GM18870 (cell line): ENCODE data around the gene DLST.

ENCODE experiments used
- ATAC-seq: cut with Tn5 transposase; IDR thresholded peaks from one replicate; pipeline ENCODE4 v1.9.1; 2021; ENCODE audit warnings: moderate library complexity; ENCODE audit not compliant: unreplicated experiment

DLST gene

GRCh38 chr14:74937171-74937570 lies 55.5 kb downstream of the DLST start:
- no peak for ATAC-seq

GRCh38 chr14:74938531-74939495 lies 57.1 kb downstream of the DLST start:
- ATAC-seq: no peak

GRCh38 chr14:74940956-74941565 lies 59.3 kb downstream of the DLST start:
- no peak for ATAC-seq

- ATAC-seq: no peak
These were observed 60.0 kb downstream of the DLST start for GRCh38 chr14:74941676-74942097.

- no peak for ATAC-seq
These were observed 60.5 kb downstream of the DLST start for GRCh38 chr14:74942181-74942580.

GRCh38 chr14:74942608-74943007 lies 60.9 kb downstream of the DLST start:
- no peak for ATAC-seq

GRCh38 chr14:74945261-74945851 lies 63.6 kb downstream of the DLST start:
- no peak for ATAC-seq

- no peak for ATAC-seq
These were observed 64.3 kb downstream of the DLST start for GRCh38 chr14:74945852-74946658.

- ATAC-seq: no peak
These were observed 65.1 kb downstream of the DLST start for GRCh38 chr14:74946659-74947281.

- no peak for ATAC-seq
These were observed 65.9 kb downstream of the DLST start for GRCh38 chr14:74947353-74948227.

GRCh38 chr14:74948228-74949175 lies 66.8 kb downstream of the DLST start:
- no peak for ATAC-seq

- no peak for ATAC-seq
These were observed 67.5 kb downstream of the DLST start for GRCh38 chr14:74949191-74949601.

- ATAC-seq: no peak
These were observed 68.3 kb downstream of the DLST start for GRCh38 chr14:74949859-74950573.

GRCh38 chr14:74950795-74951442 lies 69.2 kb downstream of the DLST start:
- ATAC-seq: no peak

- ATAC-seq: no peak
These were observed 69.9 kb downstream of the DLST start for GRCh38 chr14:74951443-74952179.

GRCh38 chr14:74952180-74952665 lies 70.5 kb downstream of the DLST start:
- no peak for ATAC-seq
